Activated gamma-delta T cell treated with Interleukin-2 at 50 U/mL for 16 hours (primary cell): Measurements from ENCODE around the gene TUBAL3.
"Not testable (repeated sequence)": the region's sequence is repeated elsewhere in the genome, so short reads cannot be mapped to it uniquely, and the experiment has no call there.

Experiments used
- DNase-seq: peaks from one replicate; pipeline ENCODE4 v3.0.0-alpha.2; 2020

Gene TUBAL3

GRCh38 chr10:5419466-5420094, 15.0 kb upstream of the TUBAL3 start:
- no peak for DNase-seq

GRCh38 chr10:5418584-5418983, 14.0 kb upstream of the TUBAL3 start:
- no peak for DNase-seq

GRCh38 chr10:5416981-5417380, 12.4 kb upstream of the TUBAL3 start:
- DNase-seq: no peak

GRCh38 chr10:5413012-5413938, 8.6 kb upstream of the TUBAL3 start:
- no peak for DNase-seq

- DNase-seq: peak; percentile 43
Observed at GRCh38 chr10:5412277-5412941, 7.8 kb upstream of the TUBAL3 start, which contains the start of gene NET1. TSS of gene NET1 (plus strand) at chr10:5412557. CDS start at chr10:5412693, 136 bp downstream.

GRCh38 chr10:5411941-5412276, 7.3 kb upstream of the TUBAL3 start:
- DNase-seq: no peak

- DNase-seq: not testable (repeated sequence)
Observed at GRCh38 chr10:5410787-5411186, 6.2 kb upstream of the TUBAL3 start.

GRCh38 chr10:5406918-5407317, 2.3 kb upstream of the TUBAL3 start:
- DNase-seq: no peak

- DNase-seq: no peak
Observed at GRCh38 chr10:5402798-5403197, 1.8 kb downstream of the TUBAL3 start.

GRCh38 chr10:5400468-5401240, 4.0 kb downstream of the TUBAL3 start:
- no peak for DNase-seq

GRCh38 chr10:5399332-5399731, 5.3 kb downstream of the TUBAL3 start:
- no peak for DNase-seq

- no peak for DNase-seq
Observed at GRCh38 chr10:5396556-5397300, 7.9 kb downstream of the TUBAL3 start.

GRCh38 chr10:5395168-5395567, 9.5 kb downstream of the TUBAL3 start:
- no peak for DNase-seq

GRCh38 chr10:5393529-5393928, 11.1 kb downstream of the TUBAL3 start:
- no peak for DNase-seq

GRCh38 chr10:5391790-5392189, 12.8 kb downstream of the TUBAL3 start:
- DNase-seq: no peak

- DNase-seq: no peak
Observed at GRCh38 chr10:5390607-5391205, 13.9 kb downstream of the TUBAL3 start.

- no peak for DNase-seq
Observed at GRCh38 chr10:5387169-5387568, 17.5 kb downstream of the TUBAL3 start.

- no peak for DNase-seq
Observed at GRCh38 chr10:5385224-5385623, 19.4 kb downstream of the TUBAL3 start.

- DNase-seq: no peak
Observed at GRCh38 chr10:5381187-5381586, 23.4 kb downstream of the TUBAL3 start.

GRCh38 chr10:5380395-5380794, 24.2 kb downstream of the TUBAL3 start:
- DNase-seq: not testable (repeated sequence)

- not testable (repeated sequence) for DNase-seq
Observed at GRCh38 chr10:5379202-5379601, 25.4 kb downstream of the TUBAL3 start.

- DNase-seq: no peak
Observed at GRCh38 chr10:5376450-5376849, 28.2 kb downstream of the TUBAL3 start.
